SKM-1 treated with dmso at 0.1 percent for 144 hours (cell line): ENCODE measurements around the gene SORBS2.

ENCODE experiments used
- DNase-seq: peaks from one replicate; lab custom pipeline; 2025; ENCODE audit not compliant: unreplicated experiment; lab: John Stamatoyannopoulos, UW

The SORBS2 gene

DNA sequence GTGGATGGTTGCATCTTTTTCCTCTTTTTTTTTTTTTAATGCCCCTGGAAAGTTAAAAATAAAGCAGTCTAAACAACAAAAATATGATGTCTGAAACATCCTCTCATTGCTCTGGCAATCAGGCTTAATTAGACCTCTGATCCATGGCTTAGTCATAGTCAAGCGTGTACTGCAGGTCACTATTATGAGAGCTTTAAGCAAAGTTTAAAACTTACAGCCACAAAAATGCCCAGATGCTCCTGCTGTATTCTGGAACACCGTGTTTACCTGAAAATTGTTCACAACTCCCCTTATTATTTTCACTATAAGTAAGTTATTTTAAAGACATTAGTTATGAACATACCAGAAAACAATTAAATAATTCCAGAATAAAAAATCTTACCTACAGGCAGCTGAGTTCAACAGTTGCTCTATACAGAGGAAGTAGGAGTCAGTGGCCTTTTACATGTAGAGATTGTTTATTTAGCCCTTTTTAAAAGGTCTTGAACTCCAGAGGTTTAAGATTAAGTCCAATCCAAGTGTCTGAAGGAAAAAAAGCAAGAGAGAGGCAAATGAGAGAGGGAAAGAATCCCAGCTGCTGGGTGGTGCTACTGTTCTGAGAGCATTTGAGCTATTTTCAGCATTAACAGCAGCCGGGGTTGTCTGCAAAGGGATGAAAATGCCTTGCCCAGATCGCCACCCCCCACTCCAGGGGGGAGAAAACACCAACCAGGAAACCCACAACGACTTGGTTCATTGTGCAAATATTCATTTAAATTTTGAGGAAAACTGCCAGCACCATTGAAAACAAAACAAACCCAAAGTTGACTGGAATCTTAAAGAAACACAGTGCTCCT, 36.9 kb downstream of the SORBS2 start:
- no peak for DNase-seq

DNA sequence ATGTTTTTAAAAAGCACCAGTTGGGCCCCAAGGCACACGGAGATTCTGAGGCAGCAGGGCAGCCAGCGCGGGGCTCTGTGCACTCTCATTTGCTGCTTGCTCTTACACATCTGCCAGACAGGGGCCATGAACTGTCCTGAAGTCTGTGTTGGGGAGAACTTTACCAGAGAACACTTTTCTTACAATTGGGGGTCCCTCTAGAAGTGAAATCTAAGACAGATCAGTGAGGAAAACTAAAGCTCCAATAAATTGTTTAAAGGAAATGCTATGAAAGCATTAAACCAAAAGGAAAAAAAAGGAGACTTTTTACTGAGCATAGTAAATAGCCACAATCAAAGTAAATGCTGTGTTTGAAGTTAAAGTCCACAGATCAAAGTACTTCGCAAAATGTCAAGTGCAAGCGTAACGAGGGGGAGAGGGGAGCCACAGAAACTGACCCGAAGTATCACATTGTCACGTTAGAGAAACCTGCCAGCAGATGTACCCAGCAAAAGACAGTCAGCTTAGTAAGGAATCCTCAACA, 37.8 kb downstream of the SORBS2 start:
- no peak for DNase-seq

- no peak for DNase-seq
Measured at GRCh38 chr4:185773419-185773818, 38.6 kb downstream of the SORBS2 start.

DNA sequence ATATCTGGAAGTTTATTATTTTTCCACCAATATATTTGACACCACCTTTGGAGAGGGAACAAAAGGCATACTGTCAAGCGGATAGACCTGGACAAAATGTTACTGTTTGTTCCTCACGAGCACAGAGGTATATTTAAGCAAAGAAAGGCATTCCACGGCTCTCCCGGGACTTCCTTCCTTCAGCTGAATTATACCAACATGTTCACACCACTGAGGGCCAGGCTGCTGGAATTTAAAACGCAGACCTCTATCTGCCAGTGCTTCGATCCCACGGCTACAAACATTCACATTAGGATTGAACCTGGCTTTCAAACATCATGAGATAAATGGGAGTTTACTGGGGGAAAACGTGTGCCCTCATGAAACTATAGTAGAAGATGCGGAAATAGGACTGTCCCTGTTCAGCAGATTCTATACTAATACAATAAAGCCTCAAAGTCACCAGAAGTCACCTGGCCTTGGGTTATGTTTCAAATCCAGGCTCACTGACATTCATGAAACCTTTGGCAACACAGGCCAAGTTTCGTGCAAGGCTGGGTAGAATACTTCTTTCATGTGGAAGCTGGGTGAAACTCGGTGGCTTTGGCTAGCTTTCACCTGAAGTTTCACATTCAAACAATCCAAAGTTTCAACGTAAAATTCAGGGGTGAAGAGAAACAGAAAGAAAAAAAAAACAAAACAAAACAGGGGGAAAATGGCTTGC, 39.5 kb downstream of the SORBS2 start:
- no peak for DNase-seq

DNA sequence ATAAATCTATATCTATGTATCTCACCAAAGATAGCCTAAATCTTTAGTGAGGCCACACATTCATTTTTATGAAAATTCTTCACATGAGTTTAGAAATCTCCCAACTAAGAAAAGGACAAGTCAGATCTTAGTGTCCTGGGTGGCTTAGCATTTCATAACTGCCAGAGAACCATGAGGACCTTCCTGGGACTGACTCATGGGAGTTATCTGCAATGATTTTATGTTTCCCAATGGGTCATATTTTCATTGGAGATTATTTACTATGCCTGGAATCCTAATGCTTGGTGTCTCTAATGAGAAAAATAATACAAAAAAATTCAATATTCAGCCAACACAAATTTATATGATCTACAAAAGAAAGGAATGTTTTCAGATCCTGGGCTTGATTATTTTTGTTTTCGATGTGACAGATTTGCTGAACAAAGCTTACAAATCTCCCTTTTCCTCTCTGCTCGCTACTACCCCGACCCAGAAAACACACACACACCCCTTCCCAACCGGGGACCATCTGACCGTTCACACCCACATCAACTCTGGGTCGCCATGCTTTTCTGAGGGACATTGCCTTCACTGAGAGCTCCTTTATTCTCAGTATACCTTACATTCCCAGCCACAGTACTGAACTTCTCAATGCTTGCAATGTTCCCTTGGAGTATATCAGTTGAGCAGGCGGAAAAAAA, 40.1 kb downstream of the SORBS2 start:
- DNase-seq: no peak

DNA sequence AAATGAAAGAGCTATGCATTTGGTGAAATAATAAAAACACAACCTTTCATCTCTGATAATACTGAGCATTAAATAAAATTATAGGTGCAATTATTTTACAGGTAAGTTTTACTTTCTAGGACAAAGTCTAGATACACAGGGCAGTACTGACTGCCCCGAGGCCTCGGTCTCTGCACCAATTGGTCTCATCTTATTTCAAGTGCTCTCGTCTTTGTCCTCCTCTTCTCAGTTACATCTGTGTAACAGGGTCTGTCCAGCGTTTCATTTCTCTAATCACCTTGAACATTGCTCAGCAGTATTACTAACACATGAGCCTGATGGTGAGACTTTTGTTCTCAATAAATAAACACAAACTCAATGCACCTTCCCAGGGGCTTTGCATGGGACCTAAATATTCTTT, 44.5 kb downstream of the SORBS2 start:
- no peak for DNase-seq

DNA sequence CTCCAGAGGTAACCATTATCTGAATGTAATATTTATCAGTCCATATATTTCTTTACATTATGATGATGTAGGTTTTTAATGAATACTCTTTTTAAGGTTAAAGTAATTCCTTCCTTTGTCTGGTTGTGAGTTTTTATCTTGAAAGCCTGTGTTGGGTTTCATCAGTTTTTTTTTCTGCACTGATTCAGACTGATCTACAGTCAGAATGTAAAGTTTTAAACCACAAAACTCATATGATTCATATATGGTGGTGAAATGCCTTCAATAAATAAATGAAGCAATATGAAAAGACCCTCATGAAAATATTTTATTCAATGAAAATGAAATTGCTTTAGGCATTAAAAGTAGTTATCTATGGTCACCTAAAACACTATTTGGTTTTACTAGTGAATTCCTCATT, 47.1 kb downstream of the SORBS2 start:
- DNase-seq: no peak

DNA sequence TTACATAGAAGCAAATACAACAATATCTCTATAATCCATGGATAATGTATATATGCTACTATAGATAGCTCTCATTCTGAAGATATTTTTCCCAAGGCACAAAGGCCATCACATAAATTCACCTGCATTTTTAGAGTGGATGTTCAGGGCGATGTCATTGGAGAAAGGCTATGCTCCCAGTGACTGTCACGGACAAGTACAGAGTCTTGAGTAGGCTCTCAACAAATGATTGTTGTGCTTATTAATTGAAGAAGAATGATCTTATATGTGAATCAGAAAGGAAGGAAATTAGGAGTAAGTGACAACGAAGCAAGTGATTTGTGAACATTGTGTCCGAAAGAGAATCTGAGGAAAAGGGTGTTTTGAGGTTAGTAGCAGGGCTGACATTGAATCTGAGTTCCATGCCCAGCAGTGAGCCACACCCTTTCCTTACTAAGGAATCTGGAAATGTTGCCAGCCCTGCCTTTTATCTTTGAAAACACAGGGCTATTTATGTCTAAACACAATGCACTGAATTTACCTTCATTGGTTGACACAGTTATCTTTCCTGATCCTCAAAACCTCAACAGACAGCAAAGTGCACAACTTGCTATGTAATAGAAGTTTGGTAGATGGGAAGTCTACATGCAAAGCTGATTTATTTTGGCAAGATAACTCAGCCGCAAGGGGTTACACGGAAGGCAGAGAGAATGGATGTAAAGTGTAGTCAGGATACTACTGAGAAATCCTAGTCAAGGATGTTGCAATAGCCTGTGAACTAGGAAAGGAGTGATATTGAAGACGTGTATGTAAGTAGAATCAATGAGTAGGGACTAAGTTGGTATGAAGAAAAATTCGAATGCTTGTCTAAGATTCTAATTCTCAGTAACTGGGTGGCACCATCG, 50.4 kb downstream of the SORBS2 start:
- no peak for DNase-seq

DNA sequence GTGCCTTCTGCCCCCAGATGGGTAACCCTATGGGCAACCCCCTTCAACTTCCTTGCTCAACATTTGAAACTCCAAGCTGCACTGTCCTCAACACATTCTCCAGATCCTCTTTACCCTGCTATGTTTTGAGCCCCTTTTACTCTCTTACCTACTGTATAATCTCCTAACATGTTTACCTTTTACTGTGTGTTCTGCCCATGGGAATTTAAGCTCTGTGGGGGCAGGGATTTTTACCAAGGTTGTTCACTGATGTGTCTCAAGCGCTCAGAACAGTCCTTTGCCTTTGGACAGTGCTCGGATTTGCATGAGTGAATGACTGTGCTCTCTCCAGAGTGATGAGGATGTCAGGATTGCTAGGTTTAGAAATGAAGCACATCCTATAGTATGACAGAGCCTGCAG, 53.2 kb downstream of the SORBS2 start:
- DNase-seq: no peak

GRCh38 chr4:185755451-185755850, 56.5 kb downstream of the SORBS2 start:
- DNase-seq: no peak

DNA sequence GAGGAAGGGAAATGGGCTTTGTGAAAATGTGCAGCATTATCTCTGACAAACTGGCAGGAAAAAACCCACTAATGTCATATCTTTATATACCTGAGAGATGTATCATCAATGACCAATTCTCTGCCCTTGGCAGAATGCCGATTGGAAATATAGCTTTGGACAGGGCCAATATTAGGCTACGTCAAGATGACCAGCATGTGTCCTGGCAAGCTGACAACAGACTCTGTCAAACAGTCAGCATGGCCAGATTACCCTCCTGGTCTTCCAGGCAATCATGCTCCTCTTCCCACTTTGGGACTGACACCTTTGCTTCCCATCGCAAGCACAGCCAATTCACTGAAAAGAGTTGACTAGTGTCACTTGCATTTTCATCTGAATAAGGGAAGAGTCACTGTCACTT, 57.0 kb downstream of the SORBS2 start:
- no peak for DNase-seq

GRCh38 chr4:185752872-185753271, 59.1 kb downstream of the SORBS2 start:
- no peak for DNase-seq

- no peak for DNase-seq
Measured at GRCh38 chr4:185749858-185750257, 62.1 kb downstream of the SORBS2 start.

DNA sequence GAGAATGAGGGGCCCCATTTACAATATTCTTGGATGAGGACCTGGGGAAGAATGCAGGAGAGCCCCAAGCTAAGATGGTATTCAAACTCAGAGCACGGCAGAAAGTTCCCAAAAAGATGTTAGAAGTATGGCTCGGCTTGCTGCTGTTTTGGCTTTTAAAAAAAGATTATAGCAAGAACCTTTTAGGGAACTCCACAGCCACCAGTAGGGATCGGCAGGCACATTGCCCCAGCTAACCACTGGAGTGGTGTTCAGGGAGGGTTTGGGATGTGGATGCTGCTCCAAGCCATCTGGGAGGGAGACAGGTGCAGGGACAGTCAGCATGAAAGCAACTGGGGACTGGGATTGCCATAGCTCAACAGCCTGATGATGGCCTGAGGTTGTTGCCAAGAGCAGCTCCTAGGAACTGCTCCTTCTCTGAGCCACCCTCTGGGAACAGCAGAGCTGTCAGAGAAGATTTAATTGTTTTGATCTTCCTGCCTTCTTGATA, 63.0 kb downstream of the SORBS2 start:
- DNase-seq: no peak

- no peak for DNase-seq
Measured at GRCh38 chr4:185745891-185746290, 66.1 kb downstream of the SORBS2 start.

DNA sequence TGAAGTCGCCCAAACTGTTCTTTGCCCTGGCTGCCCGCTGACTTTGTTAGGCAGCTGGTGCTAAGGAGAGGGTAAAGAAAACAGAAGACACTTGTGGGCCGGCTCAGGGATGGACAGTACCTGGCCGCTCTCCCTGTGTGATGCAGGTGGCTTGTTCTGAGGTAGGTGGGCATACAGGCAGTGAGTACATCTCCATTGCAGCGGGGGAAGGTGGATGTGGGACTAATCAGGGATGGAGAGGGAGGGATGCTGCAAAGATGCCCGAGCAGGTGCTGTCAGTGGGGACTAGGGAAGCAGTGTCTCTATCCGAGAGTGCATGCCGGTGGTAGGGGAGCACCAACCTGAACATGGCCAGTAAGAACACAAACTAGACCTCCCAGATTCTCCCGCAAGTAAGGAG, 67.0 kb downstream of the SORBS2 start:
- no peak for DNase-seq

GRCh38 chr4:185744488-185744862, 67.5 kb downstream of the SORBS2 start:
- no peak for DNase-seq

DNA sequence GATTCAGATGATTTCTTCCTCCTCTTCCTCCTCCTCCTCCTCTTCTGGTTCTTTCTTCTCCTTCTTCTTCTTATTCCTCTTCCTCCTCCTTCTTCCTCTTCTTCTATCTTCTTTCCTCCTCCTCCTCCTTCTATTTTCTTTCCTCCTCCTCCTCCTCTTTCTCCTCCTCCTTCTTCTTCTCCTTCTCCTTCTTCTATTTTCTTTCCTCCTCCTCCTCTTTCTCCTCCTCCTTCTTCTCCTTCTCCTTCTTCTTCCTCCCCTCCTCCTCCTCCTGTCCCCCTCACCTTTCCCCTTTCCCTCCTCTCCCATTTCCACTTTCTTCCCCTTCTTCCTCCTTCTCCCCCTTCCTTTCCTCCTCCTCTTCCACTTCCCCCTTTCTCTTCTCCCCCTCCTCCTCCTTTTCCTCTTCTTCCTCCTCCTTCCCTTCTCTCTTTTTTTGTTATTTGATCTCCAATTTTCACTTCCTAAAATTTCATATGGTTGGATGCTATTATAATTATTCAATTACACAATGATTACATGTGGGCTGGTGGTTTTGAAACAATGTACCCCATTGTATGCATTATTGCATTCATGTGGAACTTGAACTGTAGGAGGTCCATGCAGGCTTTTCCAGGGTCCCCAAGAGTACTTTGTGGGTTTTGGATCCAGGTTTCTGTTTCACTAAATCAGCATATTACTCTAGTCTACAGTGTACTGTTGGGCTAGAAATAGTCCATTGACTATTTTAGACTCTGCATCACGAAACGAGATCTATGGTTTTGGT, 68.1 kb downstream of the SORBS2 start:
- DNase-seq: no peak

- no peak for DNase-seq
Measured at GRCh38 chr4:185742766-185743165, 69.2 kb downstream of the SORBS2 start.

- DNase-seq: no peak
Measured at GRCh38 chr4:185741795-185742194, 70.2 kb downstream of the SORBS2 start.
